Measurements from ENCODE around the gene DERA. TPM values are rescaled to one million over a fixed set of nuclear protein-coding genes. Genes with fewer than 3 reads are reported as not detected.

Gene DERA
- total and polyA plus RNA-seq, 12 donors: 15.9 to 72.3 (median 31.4) TPM

- Histone ChIP-seq H3K27me3 (no peaks in the 10 kb centered on the region), H3K27ac (no peak overlapping the region), H3K4me1 (replicated peaks in 1 of 2) (no peaks in the 10 kb centered on the region), H3K4me3 (no peak overlapping the region), H3K36me3 (replicated peaks in 1 of 2) (no peaks in the 10 kb centered on the region), H3K9me3 (replicated peaks in 1 of 3) (no peaks in the 10 kb centered on the region)
- intact Hi-C loops (cut with DNase I): no loop called here
- 94 to 98% (median 97%) methylated on average over 2 of the region's 2 CpGs for WGBS, 4 donors
- no peak for TF ChIP-seq CTCF (IDR thresholded peaks at IDR 0.05)
- TF ChIP-seq POLR2A (IDR thresholded peaks at IDR 0.05): no peak
- no peak for DNase-seq
These were observed 110.5 kb downstream of the DERA start for GRCh38 chr12:16021676-16022075.

- H3K9me3 ChIP-seq (replicated peaks in 1 of 3): no peaks in the 10 kb centered on the region
- H3K4me3 ChIP-seq: no peak overlapping the region
- DNase-seq: no peak
- no peaks in the 10 kb centered on the region for H3K27me3 ChIP-seq
- TF ChIP-seq POLR2A (IDR thresholded peaks at IDR 0.05) (no peak), CTCF (IDR thresholded peaks at IDR 0.05) (no peak)
- WGBS, 4 donors: 88 to 92% (median 89%) methylated on average over 2 of the region's 2 CpGs
- intact Hi-C loops (cut with DNase I): no loop called here
- H3K36me3 ChIP-seq (replicated peaks in 1 of 2): no peaks in the 10 kb centered on the region
- no peaks in the 10 kb centered on the region for H3K4me1 ChIP-seq (replicated peaks in 1 of 2)
- no peak overlapping the region for H3K27ac ChIP-seq
These were observed 115.9 kb downstream of the DERA start for GRCh38 chr12:16027002-16027401.

- H3K36me3 ChIP-seq (replicated peaks in 1 of 2): no peaks in the 10 kb centered on the region
- no peaks in the 10 kb centered on the region for H3K9me3 ChIP-seq (replicated peaks in 1 of 3)
- H3K4me1 ChIP-seq (replicated peaks in 1 of 2): no peaks in the 10 kb centered on the region
- DNase-seq: no peak
- no peak for TF ChIP-seq POLR2A (IDR thresholded peaks at IDR 0.05)
- H3K4me3 ChIP-seq: no peak overlapping the region
- intact Hi-C loops (cut with DNase I): no loop called here
- H3K27me3 ChIP-seq: no peaks in the 10 kb centered on the region
- WGBS, 4 donors: 97 to 100% (median 98%) methylated on average over 2 of the region's 2 CpGs
- H3K27ac ChIP-seq: no peak overlapping the region
These were observed 119.6 kb downstream of the DERA start for GRCh38 chr12:16030744-16031143.

- Histone ChIP-seq H3K4me1 (replicated peaks in 1 of 2) (no peaks in the 10 kb centered on the region), H3K36me3 (replicated peaks in 1 of 2) (peaks cover 0 to 4% of the 10 kb centered on the region in 2 donors), H3K27me3 (no peaks in the 10 kb centered on the region), H3K27ac (no peak overlapping the region), H3K4me3 (no peak overlapping the region), H3K9me3 (replicated peaks in 1 of 3) (no peaks in the 10 kb centered on the region)
- intact Hi-C loops (cut with DNase I): no loop called here
- no peak for DNase-seq
- no peak for TF ChIP-seq CTCF (IDR thresholded peaks at IDR 0.05)
- TF ChIP-seq POLR2A (IDR thresholded peaks at IDR 0.05): no peak
- WGBS, 4 donors: 90 to 96% (median 92%) methylated on average over 5 of the region's 5 CpGs
These were observed 123.1 kb downstream of the DERA start for GRCh38 chr12:16034136-16034817.

- H3K4me1 ChIP-seq (replicated peaks in 1 of 2): no peaks in the 10 kb centered on the region
- H3K27ac ChIP-seq: no peak overlapping the region
- TF ChIP-seq CTCF (IDR thresholded peaks at IDR 0.05): no peak
- no peak for TF ChIP-seq POLR2A (IDR thresholded peaks at IDR 0.05)
- no peaks in the 10 kb centered on the region for H3K9me3 ChIP-seq (replicated peaks in 1 of 3)
- no peak for DNase-seq
- no peak overlapping the region for H3K4me3 ChIP-seq
- H3K27me3 ChIP-seq: no peaks in the 10 kb centered on the region
- intact Hi-C loops (cut with DNase I): no loop called here
- H3K36me3 ChIP-seq (replicated peaks in 1 of 2): peaks cover 0 to 4% of the 10 kb centered on the region in 2 donors
- WGBS, 4 donors: 95 to 98% (median 96%) methylated on average over 3 of the region's 3 CpGs
These were observed 124.9 kb downstream of the DERA start for GRCh38 chr12:16036073-16036472.

Measured in adrenal gland (tissue), 12 donors.